Stimulated activated CD4-positive, alpha-beta T cell treated with anti-CD3 and anti-CD28 coated beads, Interleukin-15, amount 100 ng/mL, for 1 hour (primary cell): ENCODE results near the gene GNPDA1.

Source experiments
- DNase-seq, 2 donors: peaks; one replicate each; pipeline ENCODE4 v3.0.0-alpha.2; 2020; ENCODE audit warnings: low read depth in 1 of 2, low spot score in 1 of 2

GNPDA1 gene

GRCh38 chr5:142024771-142025304 lies 12.0 kb upstream of the GNPDA1 start:
- peak; percentile 67 to 74 for DNase-seq

DNA sequence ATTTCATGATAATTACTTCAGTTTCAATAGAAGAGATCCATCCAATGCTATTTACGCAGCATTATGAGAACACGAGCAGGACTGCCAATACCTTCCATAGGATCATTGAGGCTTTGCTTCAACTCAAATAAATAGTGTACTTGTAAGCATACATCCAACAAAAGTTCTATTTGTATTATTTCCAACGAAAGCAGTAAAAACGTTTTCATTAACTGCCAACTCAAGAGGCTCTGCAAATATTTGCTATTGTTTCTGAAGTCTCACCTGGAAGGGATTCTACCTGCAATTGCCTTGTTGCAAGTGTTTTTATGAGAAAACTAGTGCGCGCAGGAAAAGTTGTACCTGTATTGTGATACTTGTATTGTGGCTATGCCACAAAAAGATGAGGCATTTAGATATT lies 11.0 kb upstream of the GNPDA1 start:
- DNase-seq = no peak

DNA sequence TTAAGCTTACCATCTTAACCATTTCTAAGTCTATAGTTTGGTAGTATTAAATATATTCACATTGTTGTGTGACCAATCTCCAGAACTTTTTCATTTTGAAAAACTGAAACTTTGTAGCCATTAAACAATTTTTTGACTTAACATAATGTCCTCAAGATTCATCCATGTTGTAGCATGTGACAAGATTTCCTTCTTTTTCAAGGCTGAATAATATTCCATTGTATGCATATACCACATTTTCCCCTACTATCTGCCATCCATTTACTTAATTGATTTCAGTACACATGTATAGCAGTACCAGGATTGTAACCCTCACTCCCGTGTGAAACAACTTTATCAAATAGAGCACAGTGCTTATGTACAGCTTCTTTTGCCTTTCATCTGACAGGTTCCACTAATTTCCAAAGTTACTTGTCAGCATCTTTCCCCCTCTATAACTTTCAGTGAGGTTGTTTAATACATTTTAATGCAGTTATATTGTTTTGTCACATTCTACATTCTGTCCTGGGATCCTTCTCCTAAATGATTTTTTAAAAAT lies 7.4 kb upstream of the GNPDA1 start:
- DNase-seq = no peak

DNA sequence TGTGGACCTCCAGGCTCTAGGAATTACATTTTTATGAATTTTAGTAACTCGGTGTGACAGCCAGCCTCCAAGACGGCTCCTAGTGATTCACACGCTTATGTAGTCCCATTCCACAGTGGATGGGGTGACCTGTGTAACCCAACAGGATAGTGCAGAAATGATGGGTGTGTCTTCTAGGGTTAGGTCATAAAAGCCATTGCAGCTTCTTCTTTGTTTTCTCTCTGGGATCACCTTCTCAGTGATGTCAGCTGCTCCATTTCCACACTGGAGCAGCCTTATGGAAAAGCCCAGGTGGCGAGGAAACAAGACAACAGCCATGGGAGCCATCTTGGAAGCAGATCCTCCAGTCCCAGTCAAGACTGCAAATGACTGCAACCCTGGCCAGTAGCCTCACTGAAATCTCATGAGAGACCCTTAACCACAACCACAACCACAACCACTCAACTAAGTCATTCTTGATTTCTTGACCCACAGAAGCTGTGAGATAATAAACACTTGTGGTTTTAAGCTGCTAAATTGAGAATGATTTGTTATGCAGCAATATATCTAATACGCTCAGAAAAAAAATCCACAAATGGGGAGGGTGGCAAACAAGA lies 5.1 kb upstream of the GNPDA1 start:
- no peak for DNase-seq

GRCh38 chr5:142016556-142016955 lies 3.7 kb upstream of the GNPDA1 start:
- DNase-seq = no peak

DNA sequence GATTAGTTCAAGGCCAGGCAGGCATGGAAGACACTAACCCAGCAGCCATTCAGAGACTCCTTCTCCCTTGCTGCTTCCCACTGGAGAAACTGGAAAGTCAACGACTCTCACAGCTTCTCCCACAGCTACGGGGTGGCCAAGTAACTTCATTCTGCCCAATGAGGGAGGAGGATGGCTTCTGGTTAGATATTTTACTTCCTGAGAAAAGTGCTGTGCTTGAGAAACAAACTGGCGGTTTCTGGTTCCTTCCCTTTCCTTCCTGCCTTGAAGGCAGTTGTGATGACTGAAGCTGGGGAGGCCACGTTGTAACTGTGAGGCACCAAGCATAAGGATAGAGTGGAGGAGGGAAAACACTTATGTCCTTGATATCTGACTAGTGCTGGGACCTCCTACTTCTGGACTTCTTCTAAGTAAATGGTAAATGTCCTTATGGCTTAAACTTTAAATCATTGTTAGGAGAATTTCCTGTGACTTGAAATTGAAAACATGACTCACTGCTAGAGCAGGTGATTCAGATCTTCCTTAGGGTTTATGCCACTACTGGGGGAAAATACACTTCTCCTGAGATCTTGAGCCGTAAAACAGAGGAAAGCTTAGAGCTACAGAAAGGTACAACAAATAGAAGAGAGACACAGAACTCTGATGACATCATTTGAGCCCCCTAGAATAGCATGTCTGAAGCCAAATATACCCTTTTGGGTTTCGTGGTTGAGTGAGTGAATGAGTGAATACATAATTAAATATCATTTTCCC lies 3.1 kb upstream of the GNPDA1 start:
- DNase-seq = no peak

GRCh38 chr5:142014911-142015584 lies 2.2 kb upstream of the GNPDA1 start:
- DNase-seq = peak in 1 of 2 donors; percentile 15

GRCh38 chr5:142013734-142014521 lies 1.1 kb upstream of the GNPDA1 start:
- no peak for DNase-seq

GRCh38 chr5:142012186-142012785 lies 541 bp downstream of the GNPDA1 start:
- DNase-seq = peak in 1 of 2 donors; percentile 48

DNA sequence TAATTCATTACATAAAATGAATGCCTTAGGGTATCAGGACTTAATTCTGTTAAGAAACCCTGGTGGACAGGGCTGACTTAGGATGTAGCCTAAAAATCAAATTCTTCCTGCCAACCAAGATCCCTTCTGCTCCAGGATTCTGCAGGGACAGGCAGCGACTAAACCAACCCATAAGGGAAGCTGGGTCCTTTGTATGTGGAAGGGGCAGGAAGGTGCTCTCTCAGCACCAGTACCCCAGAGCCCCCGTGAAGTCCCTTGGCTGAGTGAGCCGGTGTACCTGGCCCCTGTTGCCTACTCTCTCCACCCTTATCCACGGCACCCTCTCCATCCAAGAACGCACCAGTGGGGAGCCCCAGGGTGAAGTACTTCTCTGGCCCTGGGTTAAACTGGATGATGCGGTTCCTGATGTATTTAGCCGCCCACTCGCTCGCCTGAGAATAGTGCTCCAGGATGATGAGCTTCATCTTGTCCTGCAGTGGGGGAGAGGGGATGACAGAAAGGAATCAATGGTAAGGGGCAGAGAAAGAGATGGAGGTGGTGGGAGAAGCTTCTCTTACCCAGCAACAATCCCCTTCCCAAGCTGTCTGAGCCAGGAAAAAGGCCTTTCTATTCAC lies 1.1 kb downstream of the GNPDA1 start:
- no peak for DNase-seq

DNA sequence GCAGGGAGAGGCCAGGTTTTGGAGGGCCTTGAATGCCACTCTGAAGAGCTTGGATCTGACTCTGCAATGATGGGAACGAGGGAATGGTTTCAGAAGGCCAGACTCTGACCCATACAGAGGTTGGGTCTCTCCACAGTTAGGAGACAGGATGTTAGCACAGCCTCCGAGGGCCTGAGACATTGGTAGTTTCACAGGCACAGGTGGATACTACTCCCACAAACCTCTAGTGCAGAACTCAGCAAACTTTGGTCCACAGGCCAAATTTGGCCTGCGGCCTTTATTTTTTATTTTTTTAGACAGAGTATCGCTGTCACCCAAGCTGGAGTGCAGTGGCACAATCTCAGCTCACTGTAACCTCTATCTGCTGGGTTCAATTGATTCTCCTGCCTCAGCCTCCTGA lies 2.9 kb downstream of the GNPDA1 start:
- DNase-seq = no peak

GRCh38 chr5:142008813-142009212 lies 4.0 kb downstream of the GNPDA1 start:
- DNase-seq = no peak

GRCh38 chr5:142007237-142007544 lies 5.6 kb downstream of the GNPDA1 start:
- DNase-seq = no peak

DNA sequence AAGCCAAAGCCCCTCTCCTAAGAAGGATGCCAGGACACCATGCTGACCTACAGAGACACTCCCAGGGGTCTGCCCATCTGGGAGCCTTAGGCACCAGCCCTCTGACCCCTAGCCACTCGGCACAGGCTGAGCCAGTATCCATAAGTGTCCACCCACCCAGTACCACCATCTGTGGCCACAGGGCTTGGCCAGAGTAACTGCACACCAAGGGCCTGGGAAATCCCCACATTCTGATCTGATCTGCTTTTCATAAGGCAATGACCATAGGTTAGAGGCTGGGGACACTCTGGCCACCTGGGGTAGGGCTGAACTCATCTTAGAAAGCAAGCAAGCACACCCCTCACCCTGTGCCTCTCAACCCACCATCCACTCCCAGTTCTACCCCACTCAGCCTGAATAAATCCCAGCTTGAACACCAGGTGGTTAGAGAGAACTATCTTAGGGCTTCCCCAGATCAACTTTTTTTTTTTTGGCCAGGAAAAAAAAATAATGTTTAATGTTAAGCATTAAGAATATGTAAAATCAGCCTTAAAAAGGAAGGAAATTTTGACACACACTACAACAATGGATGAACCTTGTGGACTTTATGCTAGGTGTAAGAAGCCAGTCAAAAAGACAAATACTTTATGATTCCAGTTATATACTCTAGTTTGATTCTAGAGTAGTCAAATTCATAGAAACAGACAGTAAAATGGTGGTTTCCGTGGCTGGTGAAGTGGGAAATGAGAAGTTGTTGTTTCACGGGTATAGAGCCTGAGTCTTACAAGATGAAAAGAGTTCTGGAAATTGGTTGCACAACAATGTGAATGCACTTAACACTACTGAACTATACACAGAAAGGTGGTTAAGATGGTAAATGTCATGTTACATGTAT lies 6.2 kb downstream of the GNPDA1 start:
- no peak for DNase-seq

GRCh38 chr5:142003266-142003800 lies 9.5 kb downstream of the GNPDA1 start:
- DNase-seq = no peak

DNA sequence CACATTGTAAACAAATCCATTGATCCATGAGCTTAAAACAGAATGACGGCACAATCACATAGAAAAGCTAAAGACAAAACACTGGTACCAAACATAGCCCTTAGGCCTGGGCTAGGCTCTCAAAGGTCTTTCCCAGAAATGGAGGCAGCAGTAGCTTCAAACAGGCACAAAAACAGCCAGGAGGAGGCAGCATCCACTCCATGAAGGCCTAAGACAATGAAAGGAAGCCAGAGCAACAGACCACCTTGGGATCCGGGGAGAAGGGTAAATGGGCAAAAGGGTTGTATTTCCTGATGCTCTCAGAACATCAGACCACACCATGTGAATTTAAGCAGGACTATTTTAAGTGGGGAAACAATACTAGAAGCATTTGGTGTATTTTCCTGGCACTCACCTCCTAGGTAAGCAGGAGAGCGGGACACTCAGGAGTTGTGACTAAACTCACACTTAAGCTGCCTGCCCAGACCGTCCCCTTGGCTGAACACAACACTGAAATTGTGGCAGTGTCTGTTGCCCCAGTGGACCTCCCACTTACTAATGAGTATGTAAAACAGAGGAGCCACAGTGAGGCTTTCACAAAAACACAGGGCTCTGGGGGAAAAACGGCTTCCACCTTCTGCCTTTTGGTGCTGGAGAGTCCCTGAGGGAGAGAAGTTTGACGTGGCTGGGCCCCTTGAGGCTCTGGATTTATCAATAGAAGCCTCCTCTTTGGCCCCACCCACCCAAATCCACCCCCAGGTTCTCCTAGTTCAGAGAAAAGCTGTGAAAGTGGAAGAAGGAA lies 11.9 kb downstream of the GNPDA1 start:
- DNase-seq = no peak

GRCh38 chr5:142000173-142000572 lies 12.7 kb downstream of the GNPDA1 start:
- no peak for DNase-seq

DNA sequence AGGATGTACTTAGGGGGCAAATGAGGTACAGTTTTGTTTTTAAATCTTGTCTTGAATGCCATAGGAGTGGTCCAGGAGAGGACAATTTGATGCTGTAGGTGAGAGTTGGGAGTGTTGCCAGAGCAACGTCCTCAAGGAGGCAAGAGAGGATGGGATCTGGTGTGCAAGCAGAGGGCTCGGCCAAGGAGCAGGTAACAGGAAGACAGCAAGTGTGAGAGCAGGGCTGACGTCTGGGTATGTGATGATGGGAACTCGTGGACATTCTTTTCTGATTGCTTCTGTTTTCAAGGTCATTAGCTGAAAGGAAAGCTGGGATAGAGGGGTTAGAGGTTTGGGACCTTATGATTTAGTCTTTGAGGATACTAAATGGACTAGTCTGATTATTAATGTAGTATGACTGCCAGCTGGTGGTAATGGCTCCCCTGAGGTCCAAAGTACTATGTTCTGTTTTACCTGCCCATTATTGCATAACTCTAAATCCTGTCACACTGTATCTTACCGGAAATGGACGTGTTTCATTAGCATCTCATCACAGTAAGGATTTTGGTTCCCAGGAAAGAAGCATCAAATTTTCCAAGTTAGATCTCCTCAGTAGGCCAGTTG lies 15.4 kb downstream of the GNPDA1 start:
- DNase-seq = no peak
